ENCODE results near the gene FRMPD2.
"Not testable (repeated sequence)": the region's sequence is repeated elsewhere in the genome, so short reads cannot be mapped to it uniquely, and the experiment has no call there.

Gene FRMPD2

GRCh38 chr10:48234295-48234694 lies 40.2 kb downstream of the FRMPD2 start:
- no peak for DNase-seq (ENCODE audit: low read depth in 2 of 2)

DNA sequence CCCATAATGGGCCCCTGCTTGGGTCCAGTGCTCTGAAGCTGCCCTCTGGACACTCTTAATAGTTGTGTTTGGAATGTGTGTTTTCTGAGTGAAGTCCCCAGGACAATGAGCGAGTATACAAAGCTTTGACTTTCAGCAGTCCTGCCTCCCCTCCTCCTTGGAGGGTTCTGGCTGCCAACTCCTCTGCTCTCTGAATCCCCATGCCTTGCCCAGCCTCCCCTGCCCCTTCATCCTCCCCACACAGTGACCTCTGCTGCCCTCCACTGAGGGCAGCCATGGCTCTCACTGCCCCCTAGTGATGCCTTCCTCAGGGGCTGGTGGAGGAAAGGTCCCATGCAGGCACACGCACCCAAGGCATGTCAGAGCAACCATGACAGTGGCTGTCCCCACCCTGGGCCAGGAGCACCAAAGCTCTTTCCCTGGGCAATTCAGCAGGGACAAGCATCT lies 40.9 kb downstream of the FRMPD2 start:
- no peak for DNase-seq (ENCODE audit: low read depth in 2 of 2)

- no peak for DNase-seq (ENCODE audit: low read depth in 2 of 2)
These were observed 41.6 kb downstream of the FRMPD2 start for GRCh38 chr10:48232717-48233447.

GRCh38 chr10:48231699-48232315 lies 42.7 kb downstream of the FRMPD2 start:
- no peak for DNase-seq (ENCODE audit: low read depth in 2 of 2)

DNA sequence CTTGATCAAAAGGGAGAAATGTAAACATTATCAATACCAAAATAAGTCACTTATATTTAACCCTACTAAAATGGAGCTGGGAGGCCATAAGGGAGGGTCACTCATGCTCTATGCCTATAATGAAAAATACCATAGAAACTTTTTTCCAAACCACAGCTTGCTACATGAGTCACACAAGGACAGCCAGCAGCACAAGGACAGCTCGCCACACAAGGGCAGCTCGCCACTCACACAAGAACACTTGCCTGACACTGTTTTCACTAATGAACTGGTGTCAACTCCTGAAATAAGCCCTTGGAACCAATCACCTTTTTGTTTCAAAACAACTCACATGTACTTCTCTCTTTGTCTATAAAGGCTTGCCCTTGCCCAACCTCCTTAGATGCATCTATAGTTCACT lies 43.3 kb downstream of the FRMPD2 start:
- DNase-seq (ENCODE audit: low read depth in 2 of 2): no peak

- DNase-seq (ENCODE audit: low read depth in 2 of 2): no peak
These were observed 47.3 kb downstream of the FRMPD2 start for GRCh38 chr10:48227213-48227612.

DNA sequence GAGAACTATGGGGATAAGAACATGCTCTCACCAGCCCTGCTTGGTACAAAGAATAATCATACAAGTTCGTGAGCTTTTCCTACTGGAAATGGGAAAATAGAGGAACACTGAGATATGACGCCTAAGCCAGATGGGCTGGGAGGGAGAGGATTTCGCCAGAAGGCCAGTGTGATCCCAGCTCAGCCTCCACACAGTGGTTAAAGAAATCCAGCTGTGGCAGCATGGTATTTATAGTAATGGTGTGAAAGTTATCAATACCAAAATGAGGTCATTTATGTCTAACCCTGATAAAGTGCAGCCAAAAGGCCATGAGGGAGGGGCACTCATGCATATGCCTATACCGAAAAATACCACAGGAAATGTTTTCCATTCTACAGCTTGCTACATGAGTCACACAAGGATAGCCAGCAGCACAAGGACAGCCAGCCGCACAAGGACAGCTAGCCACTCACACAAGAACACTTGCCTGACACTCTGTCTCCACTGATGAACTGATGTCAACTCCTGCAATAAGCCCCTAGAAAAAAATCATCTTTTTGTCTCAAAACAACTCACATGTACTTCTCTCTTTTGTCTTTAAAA lies 49.4 kb downstream of the FRMPD2 start:
- no peak for DNase-seq (ENCODE audit: low read depth in 2 of 2)

GRCh38 chr10:48224296-48224695 lies 50.2 kb downstream of the FRMPD2 start:
- no peak for DNase-seq (ENCODE audit: low read depth in 2 of 2)

GRCh38 chr10:48221814-48222213 lies 52.7 kb downstream of the FRMPD2 start:
- DNase-seq (ENCODE audit: low read depth in 2 of 2): no peak

DNA sequence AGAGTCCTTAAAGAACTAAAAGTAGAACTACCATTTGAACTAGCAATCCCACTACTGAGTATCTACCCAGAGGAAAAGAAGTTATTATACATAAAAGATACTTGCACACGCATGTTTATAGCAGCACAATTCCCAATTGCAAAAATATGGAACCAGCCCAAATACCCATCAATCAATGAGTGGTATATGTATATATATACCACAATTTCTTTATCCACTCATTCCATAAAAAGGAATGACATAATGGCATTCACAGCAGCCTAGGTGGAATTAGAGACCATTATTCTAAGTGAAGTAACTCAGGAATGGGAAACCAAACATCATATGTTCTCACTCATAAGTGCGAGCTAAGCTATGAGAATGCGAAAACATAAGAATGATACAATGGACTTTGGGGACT lies 53.5 kb downstream of the FRMPD2 start:
- DNase-seq (ENCODE audit: low read depth in 2 of 2): not testable (repeated sequence)

DNA sequence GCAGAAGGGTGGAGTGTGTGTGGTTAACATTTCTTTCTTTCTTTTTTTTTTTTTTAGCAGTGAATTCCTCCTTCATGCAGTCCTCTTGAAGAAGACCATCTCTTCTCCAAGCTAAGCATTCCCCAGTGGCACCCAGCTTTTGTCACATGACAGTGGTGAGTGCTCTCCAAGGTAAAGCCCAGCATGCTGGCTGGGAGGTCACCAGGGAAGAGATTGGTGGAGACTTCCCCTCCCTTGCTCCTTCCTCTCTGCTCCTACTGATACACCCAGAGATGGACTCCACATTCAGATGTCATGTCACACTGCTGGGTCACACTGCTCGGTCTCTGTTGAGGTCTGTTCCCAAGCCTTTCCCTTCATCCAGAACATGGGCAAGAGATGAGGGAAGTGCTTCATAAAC lies 55.3 kb downstream of the FRMPD2 start:
- no peak for DNase-seq (ENCODE audit: low read depth in 2 of 2)

DNA sequence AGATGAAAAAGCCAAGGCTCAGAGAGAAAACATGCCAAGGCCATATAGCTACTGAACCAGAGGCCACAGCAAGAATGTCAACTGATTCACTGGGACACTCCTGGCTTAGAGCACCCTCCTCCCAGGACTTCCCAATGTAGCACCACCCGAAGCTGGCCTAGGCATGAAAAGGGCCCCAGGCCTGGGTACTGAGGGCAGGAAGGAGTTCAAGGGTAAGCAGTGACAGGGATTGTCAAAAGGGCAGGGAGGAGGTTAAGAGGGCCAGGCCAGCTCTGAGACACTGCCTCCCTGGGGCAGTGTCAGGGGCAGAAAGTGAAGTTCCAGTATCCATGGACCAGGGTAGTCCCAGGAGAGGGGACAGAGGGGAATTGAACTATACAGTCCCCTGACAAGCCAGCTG lies 57.8 kb downstream of the FRMPD2 start:
- no peak for DNase-seq (ENCODE audit: low read depth in 2 of 2)

GRCh38 chr10:48216204-48216505 lies 58.3 kb downstream of the FRMPD2 start:
- DNase-seq (ENCODE audit: low read depth in 2 of 2): no peak

- no peak for DNase-seq (ENCODE audit: low read depth in 2 of 2)
These were observed 58.9 kb downstream of the FRMPD2 start for GRCh38 chr10:48215486-48216203.

- DNase-seq (ENCODE audit: low read depth in 2 of 2): no peak
These were observed 59.6 kb downstream of the FRMPD2 start for GRCh38 chr10:48214716-48215485.

GRCh38 chr10:48213047-48213446 lies 61.4 kb downstream of the FRMPD2 start:
- DNase-seq (ENCODE audit: low read depth in 2 of 2): no peak

DNA sequence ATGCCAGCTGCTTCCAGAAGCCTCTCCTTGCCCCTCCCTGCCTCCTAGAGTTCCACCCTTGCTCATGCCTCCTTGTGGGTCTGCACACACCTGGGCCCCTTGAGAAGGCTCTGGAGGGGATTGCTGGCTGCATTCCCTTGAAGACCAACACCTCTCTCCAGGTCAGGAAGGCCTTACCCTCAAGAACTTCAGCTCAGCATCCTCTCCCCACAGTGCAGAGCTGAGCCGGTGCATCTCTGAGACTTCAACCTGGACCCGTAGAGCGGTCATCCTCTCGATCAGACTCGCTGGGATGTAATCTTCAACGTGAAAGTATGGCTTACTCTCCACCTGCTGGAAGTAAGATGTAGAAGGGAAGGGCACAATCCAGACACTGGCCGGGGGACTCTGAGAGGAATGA lies 62.7 kb downstream of the FRMPD2 start:
- no peak for DNase-seq (ENCODE audit: low read depth in 2 of 2)

GRCh38 chr10:48210966-48211365 lies 63.5 kb downstream of the FRMPD2 start:
- no peak for DNase-seq (ENCODE audit: low read depth in 2 of 2)

- DNase-seq (ENCODE audit: low read depth in 2 of 2): no peak
These were observed 64.1 kb downstream of the FRMPD2 start for GRCh38 chr10:48210391-48210790.

GRCh38 chr10:48209241-48209640 lies 65.3 kb downstream of the FRMPD2 start:
- no peak for DNase-seq (ENCODE audit: low read depth in 2 of 2)

DNA sequence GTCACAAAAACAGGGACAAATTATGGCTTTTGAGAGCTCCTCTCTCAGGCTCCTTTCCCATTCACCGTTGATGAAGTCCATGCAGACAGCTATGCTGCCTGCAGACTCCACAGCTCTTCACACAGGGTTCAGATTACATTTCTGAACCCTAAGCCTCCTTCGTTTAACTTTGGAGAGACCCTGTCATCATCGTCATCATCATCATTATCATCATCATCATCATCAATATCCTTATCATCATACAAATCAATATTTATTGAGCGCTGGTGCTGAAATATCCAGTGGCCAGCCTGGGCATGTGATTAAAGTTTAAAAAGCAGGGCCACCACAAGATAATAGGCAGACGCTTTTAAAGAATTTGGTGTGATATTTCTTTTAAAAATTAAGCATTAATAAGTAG lies 66.6 kb downstream of the FRMPD2 start:
- no peak for DNase-seq (ENCODE audit: low read depth in 2 of 2)
